A549 (cell line): Measurements from ENCODE around the gene PARP11. TPM values are rescaled to one million over a fixed set of nuclear protein-coding genes. Genes with fewer than 3 reads are reported as not detected.

ENCODE experiments used
- ATAC-seq, 2 experiments: fragments of 200-7000 bp in 1 of 2; fragments of >200 bp in 1 of 2; cut with Nextera tagmentation in 1 of 2; cut with Tn5 transposase in 1 of 2; 3 replicates each; pipeline versions ENCODE4 v1.8.0 to v1.9.1; 2018 to 2020; ENCODE audit warnings: mild to moderate bottlenecking in 1 of 2, moderate library complexity in 1 of 2
- CTCF ChIA-PET: fragments of 300-600 bp; sonication (Branson Sonifier 250); formaldehyde crosslinking; extraction: SDS; loops from one replicate; lab custom pipeline; 2021; ENCODE audit warnings: antibody characterized with exemption, inconsistent platforms; lab: Yijun Ruan, JAX
- POLR2A ChIA-PET: fragments of 350-600 bp; formaldehyde crosslinking; extraction: SDS; loops from one replicate; lab custom pipeline; 2021; ENCODE audit warnings: antibody characterized with exemption, inconsistent platforms; lab: Yijun Ruan, JAX
- DNase-seq, 2 experiments: peaks; one replicate each; pipeline versions ENCODE4 v3.0.0 to v3.0.0-alpha.2; 2011 to 2016; ENCODE audit warnings: low read depth in 1 of 2, low spot score in 1 of 2
- FAIRE-seq: peaks from 2 replicates; lab custom pipeline; 2011; peaks lifted over from hg19 to GRCh38; lab: Jason Lieb, UNC
- H3K27ac ChIP-seq, 2 experiments: fragments of >200 bp; sonication (Bioruptor Twin); formaldehyde crosslinking; 3 replicates each; pipeline ENCODE4 v1.5.1; 2016 to 2017
- H3K4me1 ChIP-seq: fragments of >200 bp; sonication (Bioruptor Twin); formaldehyde crosslinking; 3 replicates; pipeline ENCODE4 v1.6.1; 2016
- H3K4me2 ChIP-seq: fragments of >200 bp; sonication (Bioruptor Twin); formaldehyde crosslinking; 3 replicates; pipeline ENCODE4 v1.6.1; 2016
- H3K4me3 ChIP-seq: fragments of >200 bp; sonication (Bioruptor Twin); formaldehyde crosslinking; 3 replicates; pipeline ENCODE4 v1.5.1; 2016
- H3K9me3 ChIP-seq: fragments of >200 bp; sonication (Bioruptor Twin); formaldehyde crosslinking; 3 replicates; pipeline ENCODE4 v1.6.1; 2016
- CEBPB ChIP-seq, 2 experiments: fragments of >200 bp in 1 of 2; sonication (Bioruptor Twin) in 1 of 2; formaldehyde crosslinking in 1 of 2; IDR thresholded peaks; 2 replicates each; pipeline ENCODE4 v1.6.1; 2012 to 2016
- EHMT2 ChIP-seq: fragments of 200-600 bp; sonication (generic); IDR thresholded peaks from 2 replicates; pipeline ENCODE4 v1.6.1; 2016; ENCODE audit warnings: antibody characterized with exemption, low read depth, mild to moderate bottlenecking, moderate library complexity
- FOSB ChIP-seq: fragments of 250-450 bp; sonication (Bioruptor Pico); IDR thresholded peaks from 2 replicates; pipeline ENCODE4 v1.5.0; 2020; ENCODE audit warnings: mild to moderate bottlenecking, moderate library complexity
- GATA3 ChIP-seq: IDR thresholded peaks from 2 replicates; pipeline ENCODE4 v1.6.1; 2012; ENCODE audit warnings: borderline replicate concordance
- HOXB13 ChIP-seq: fragments of 250-450 bp; sonication (Bioruptor Pico); IDR thresholded peaks from 2 replicates; pipeline ENCODE4 v1.5.0; 2020; ENCODE audit warnings: low read depth, mild to moderate bottlenecking, moderate library complexity
- MAFK ChIP-seq: fragments of 450-650 bp; IDR thresholded peaks from 2 replicates; pipeline ENCODE4 v1.6.1; 2014; ENCODE audit not compliant: partially characterized antibody
- MAZ ChIP-seq: fragments of 150-350 bp; IDR thresholded peaks from 2 replicates; pipeline ENCODE4 v1.6.1; 2014; ENCODE audit warnings: antibody characterized with exemption, low read depth, low read length, borderline replicate concordance
- MYC ChIP-seq: IDR thresholded peaks from 2 replicates; pipeline ENCODE4 v1.6.1; 2012; ENCODE audit warnings: mild to moderate bottlenecking, inconsistent platforms, low read length, improper control_type of control experiment, borderline replicate concordance
- PHF8 ChIP-seq: fragments of 200-600 bp; sonication (generic); IDR thresholded peaks from 2 replicates; pipeline ENCODE4 v1.6.1; 2016; ENCODE audit warnings: low read depth, mild to moderate bottlenecking, antibody characterized with exemption, moderate library complexity, borderline replicate concordance
- POLR2A ChIP-seq: IDR thresholded peaks from 2 replicates; pipeline ENCODE4 v1.6.1; 2012; ENCODE audit warnings: mild to moderate bottlenecking, low read length
- RFX5 ChIP-seq: fragments of 450-650 bp; IDR thresholded peaks from 2 replicates; pipeline ENCODE4 v1.7.1; 2014; ENCODE audit warnings: antibody characterized with exemption, mild to moderate bottlenecking, moderate library complexity
- TP53 ChIP-seq: fragments of 250-450 bp; sonication (Bioruptor Pico); IDR thresholded peaks from 2 replicates; pipeline ENCODE4 v1.5.0; 2021; ENCODE audit warnings: mild to moderate bottlenecking, moderate library complexity
- USF2 ChIP-seq: fragments of 450-650 bp; IDR thresholded peaks from 2 replicates; pipeline ENCODE4 v1.6.1; 2014; ENCODE audit warnings: antibody characterized with exemption
- ZC3H11A ChIP-seq: fragments of 450-650 bp; IDR thresholded peaks from 2 replicates; pipeline ENCODE4 v1.6.1; 2014; ENCODE audit warnings: antibody characterized with exemption, mild to moderate bottlenecking
- ZNF302 ChIP-seq: fragments of 250-450 bp; sonication (Bioruptor Pico); IDR thresholded peaks from 2 replicates; pipeline ENCODE4 v1.9.0; 2021; ENCODE audit warnings: inconsistent platforms, mild to moderate bottlenecking, moderate library complexity
- WGBS: methylation state at CpG from one replicate; pipeline ENCODE4 v1.1.6; 2017; ENCODE audit errors: missing lambda C conversion rate; 5-methylcytosine and 5-hydroxymethylcytosine counted together
- polyA plus RNA-seq, 4 experiments: library from polyadenylated mRNA; depleted of rRNA in 3 of 4; stranded (reverse); fragments of >200 nt; fragmentation: RNase III in 1 of 4; extraction: RNeasy Plus Mini Kit Qiagen cat#74134 plus additional on column Dnase treatment in 1 of 4; gene quantifications; 2 replicates in 3 of 4; 3 replicates in 1 of 4; pipeline ENCODE4 v1.2.3, GENCODE V29; 2011 to 2017
- TF ChIP-seq, protein P1 (sequence below): IDR thresholded peaks from 2 replicates; pipeline ENCODE4 v1.6.1; 2012
- TF ChIP-seq, protein P2 (sequence below): fragments of 250-450 bp; sonication (Bioruptor Pico); IDR thresholded peaks from 2 replicates; pipeline ENCODE4 v1.5.0; 2021; ENCODE audit warnings: mild to moderate bottlenecking, moderate library complexity, borderline replicate concordance
- TF ChIP-seq, protein P3 (sequence below): IDR thresholded peaks from 2 replicates; pipeline ENCODE4 v1.6.1; 2012; ENCODE audit warnings: low read depth, borderline replicate concordance

Gene PARP11
- polyA plus RNA-seq, 2 of the 4 experiments (the other 2 are of a cell fraction), result 2.1 to 6.7 TPM

GRCh38 chr12:3898756-3899155 lies 25.6 kb upstream of the PARP11 start:
- TF ChIP-seq EHMT2, result no peak
- TF ChIP-seq FOSB (CRISPR knock-in tag), result no peak
- no peak for TF ChIP-seq GATA3
- no peak for TF ChIP-seq ZNF302 (CRISPR knock-in tag)
- no peak for TF ChIP-seq CEBPB (IDR thresholded peaks at IDR 0.05)
- no peak for TF ChIP-seq HOXB13 (CRISPR knock-in tag)
- no peak for TF ChIP-seq TP53 (CRISPR knock-in tag)
- no peak for TF ChIP-seq POLR2A
- no peak for TF ChIP-seq PHF8
- TF ChIP-seq USF2, result no peak
- TF ChIP-seq MYC, result no peak
- no peak for TF ChIP-seq MAFK
- TF ChIP-seq ZC3H11A, result no peak
- TF ChIP-seq, protein P1, sequence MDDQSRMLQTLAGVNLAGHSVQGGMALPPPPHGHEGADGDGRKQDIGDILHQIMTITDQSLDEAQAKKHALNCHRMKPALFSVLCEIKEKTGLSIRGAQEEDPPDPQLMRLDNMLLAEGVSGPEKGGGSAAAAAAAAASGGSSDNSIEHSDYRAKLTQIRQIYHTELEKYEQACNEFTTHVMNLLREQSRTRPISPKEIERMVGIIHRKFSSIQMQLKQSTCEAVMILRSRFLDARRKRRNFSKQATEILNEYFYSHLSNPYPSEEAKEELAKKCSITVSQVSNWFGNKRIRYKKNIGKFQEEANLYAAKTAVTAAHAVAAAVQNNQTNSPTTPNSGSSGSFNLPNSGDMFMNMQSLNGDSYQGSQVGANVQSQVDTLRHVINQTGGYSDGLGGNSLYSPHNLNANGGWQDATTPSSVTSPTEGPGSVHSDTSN, result no peak
- TF ChIP-seq RFX5, result no peak
- TF ChIP-seq MAZ, result no peak
- Histone ChIP-seq H3K9me3 (no peaks in the 10 kb centered on the region), H3K4me2 (no peak overlapping the region), H3K4me1 (no peaks in the 10 kb centered on the region), H3K27ac (no peak overlapping the region), H3K4me3 (no peak overlapping the region)
- ATAC-seq (no peak), DNase-seq (no peak), FAIRE-seq (no peak)
- 2% methylated on average over 3 of the region's 3 CpGs for WGBS
- ChIA-PET CTCF (interaction anchor here (1.1 to 1.2 kb wide), 2 partner anchors 13 to 14 kb away, joined by 3 read pairs; no protein-coding TSS in a partner anchor), POLR2A (no interaction called here)

- no peak for FAIRE-seq
- no peak for ATAC-seq
- CTCF ChIA-PET, result interaction anchor here (2.2 to 2.8 kb wide), 2 partner anchors 12 to 380 kb away, joined by 13 to 17 read pairs; no protein-coding TSS in a partner anchor
Measured at GRCh38 chr12:3897371-3897971, 24.3 kb upstream of the PARP11 start.

More at GRCh38 chr12:3897371-3897971, 24.3 kb upstream of the PARP11 start:
- no peaks in the 10 kb centered on the region for H3K9me3 ChIP-seq
- no peaks in the 10 kb centered on the region for H3K4me1 ChIP-seq
- 19% methylated on average over 7 of the region's 7 CpGs for WGBS
- H3K27ac ChIP-seq, result no peak overlapping the region
- POLR2A ChIA-PET, result no interaction called here
- H3K4me2 ChIP-seq, result no peak overlapping the region
- H3K4me3 ChIP-seq, result no peak overlapping the region
- DNase-seq, result no peak
- TF ChIP-seq USF2 (no peak), CEBPB (IDR thresholded peaks at IDR 0.05) (no peak)
- TF ChIP-seq, protein P2, sequence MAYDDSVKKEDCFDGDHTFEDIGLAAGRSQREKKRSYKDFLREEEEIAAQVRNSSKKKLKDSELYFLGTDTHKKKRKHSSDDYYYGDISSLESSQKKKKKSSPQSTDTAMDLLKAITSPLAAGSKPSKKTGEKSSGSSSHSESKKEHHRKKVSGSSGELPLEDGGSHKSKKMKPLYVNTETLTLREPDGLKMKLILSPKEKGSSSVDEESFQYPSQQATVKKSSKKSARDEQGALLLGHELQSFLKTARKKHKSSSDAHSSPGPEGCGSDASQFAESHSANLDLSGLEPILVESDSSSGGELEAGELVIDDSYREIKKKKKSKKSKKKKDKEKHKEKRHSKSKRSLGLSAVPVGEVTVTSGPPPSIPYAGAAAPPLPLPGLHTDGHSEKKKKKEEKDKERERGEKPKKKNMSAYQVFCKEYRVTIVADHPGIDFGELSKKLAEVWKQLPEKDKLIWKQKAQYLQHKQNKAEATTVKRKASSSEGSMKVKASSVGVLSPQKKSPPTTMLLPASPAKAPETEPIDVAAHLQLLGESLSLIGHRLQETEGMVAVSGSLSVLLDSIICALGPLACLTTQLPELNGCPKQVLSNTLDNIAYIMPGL (CRISPR knock-in tag), result no peak
- TF ChIP-seq, protein P3, sequence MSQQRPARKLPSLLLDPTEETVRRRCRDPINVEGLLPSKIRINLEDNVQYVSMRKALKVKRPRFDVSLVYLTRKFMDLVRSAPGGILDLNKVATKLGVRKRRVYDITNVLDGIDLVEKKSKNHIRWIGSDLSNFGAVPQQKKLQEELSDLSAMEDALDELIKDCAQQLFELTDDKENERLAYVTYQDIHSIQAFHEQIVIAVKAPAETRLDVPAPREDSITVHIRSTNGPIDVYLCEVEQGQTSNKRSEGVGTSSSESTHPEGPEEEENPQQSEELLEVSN, result no peak
- TF ChIP-seq, protein P1, result no peak
- TF ChIP-seq, all 56 proteins: peak for 0
